Stimulated activated CD8-positive, alpha-beta memory T cell treated with anti-CD3 and anti-CD28 coated beads, Interleukin-12 subunit alpha, Interleukin-12 subunit beta, amount 100 ng/mL, for 24 hours (primary cell): ENCODE data around the gene C15orf62.
A peak's percentile ranks its signal among the peaks of the same experiment; 100 is the strongest.

Source experiments
- DNase-seq: peaks from one replicate; pipeline ENCODE4 v3.0.0-alpha.2; 2020; ENCODE audit errors: extremely low read depth

Gene C15orf62

GRCh38 chr15:40769274-40770146 is at the start of gene C15orf62:
C15orf62 (plus strand) TSS chr15:40769980; CDS start chr15:40770496, 516 bp downstream.
- DNase-seq, result no peak

- no peak for DNase-seq
Measured at GRCh38 chr15:40721701-40722100, 48.1 kb upstream of the C15orf62 start.

- DNase-seq, result no peak
Measured at GRCh38 chr15:40722354-40722753, 47.4 kb upstream of the C15orf62 start.

GRCh38 chr15:40722934-40723333 is 46.8 kb upstream of the C15orf62 start:
- no peak for DNase-seq

- DNase-seq, result no peak
Measured at GRCh38 chr15:40723919-40724318, 45.9 kb upstream of the C15orf62 start.

GRCh38 chr15:40731034-40731433 is 38.7 kb upstream of the C15orf62 start:
- no peak for DNase-seq

GRCh38 chr15:40736575-40736974 is 33.2 kb upstream of the C15orf62 start:
- DNase-seq, result no peak

- no peak for DNase-seq
Measured at GRCh38 chr15:40737048-40737447, 32.7 kb upstream of the C15orf62 start.

GRCh38 chr15:40739047-40739446 is 30.7 kb upstream of the C15orf62 start:
- DNase-seq, result no peak

- DNase-seq, result no peak
Measured at GRCh38 chr15:40739854-40740253, 29.9 kb upstream of the C15orf62 start.

- DNase-seq, result no peak
Measured at GRCh38 chr15:40743485-40743901, 26.3 kb upstream of the C15orf62 start.

- DNase-seq, result no peak
Measured at GRCh38 chr15:40743921-40744814, 25.6 kb upstream of the C15orf62 start.

GRCh38 chr15:40744815-40745152 is 25.0 kb upstream of the C15orf62 start:
- DNase-seq, result no peak

- DNase-seq, result no peak
Measured at GRCh38 chr15:40746916-40747418, 22.8 kb upstream of the C15orf62 start.

- no peak for DNase-seq
Measured at GRCh38 chr15:40747685-40748631, 21.8 kb upstream of the C15orf62 start.

- no peak for DNase-seq
Measured at GRCh38 chr15:40749151-40749630, 20.6 kb upstream of the C15orf62 start.

- DNase-seq, result no peak
Measured at GRCh38 chr15:40750885-40751284, 18.9 kb upstream of the C15orf62 start.

GRCh38 chr15:40751745-40752144 is 18.0 kb upstream of the C15orf62 start:
- no peak for DNase-seq

- no peak for DNase-seq
Measured at GRCh38 chr15:40754574-40754882, 15.3 kb upstream of the C15orf62 start.

GRCh38 chr15:40754883-40755811 is 14.6 kb upstream of the C15orf62 start, which contains the start of gene RMDN3:
RMDN3 (minus strand) TSS chr15:40755254; CDS start chr15:40754783, 471 bp downstream.
- peak; percentile 83 for DNase-seq
